Measurements from ENCODE around the gene FUT2. TPM values are rescaled to one million over a fixed set of nuclear protein-coding genes. Genes with fewer than 3 reads are reported as not detected.

Gene FUT2
- total RNA-seq, 1 donor from 2014 or later: 1.2 TPM

GRCh38 chr19:48719263-48720171, 23.7 kb downstream of the FUT2 start, which contains the start of gene MAMSTR:
MAMSTR (minus strand) TSS chr19:48719725; CDS start chr19:48719031, 694 bp downstream.
- no peaks in the 10 kb centered on the region for H3K9me3 ChIP-seq
- peak; percentile 55 for DNase-seq
- H3K36me3 ChIP-seq: peaks cover 16% of the 10 kb centered on the region
- TF ChIP-seq, protein P1, sequence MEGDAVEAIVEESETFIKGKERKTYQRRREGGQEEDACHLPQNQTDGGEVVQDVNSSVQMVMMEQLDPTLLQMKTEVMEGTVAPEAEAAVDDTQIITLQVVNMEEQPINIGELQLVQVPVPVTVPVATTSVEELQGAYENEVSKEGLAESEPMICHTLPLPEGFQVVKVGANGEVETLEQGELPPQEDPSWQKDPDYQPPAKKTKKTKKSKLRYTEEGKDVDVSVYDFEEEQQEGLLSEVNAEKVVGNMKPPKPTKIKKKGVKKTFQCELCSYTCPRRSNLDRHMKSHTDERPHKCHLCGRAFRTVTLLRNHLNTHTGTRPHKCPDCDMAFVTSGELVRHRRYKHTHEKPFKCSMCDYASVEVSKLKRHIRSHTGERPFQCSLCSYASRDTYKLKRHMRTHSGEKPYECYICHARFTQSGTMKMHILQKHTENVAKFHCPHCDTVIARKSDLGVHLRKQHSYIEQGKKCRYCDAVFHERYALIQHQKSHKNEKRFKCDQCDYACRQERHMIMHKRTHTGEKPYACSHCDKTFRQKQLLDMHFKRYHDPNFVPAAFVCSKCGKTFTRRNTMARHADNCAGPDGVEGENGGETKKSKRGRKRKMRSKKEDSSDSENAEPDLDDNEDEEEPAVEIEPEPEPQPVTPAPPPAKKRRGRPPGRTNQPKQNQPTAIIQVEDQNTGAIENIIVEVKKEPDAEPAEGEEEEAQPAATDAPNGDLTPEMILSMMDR (IDR thresholded peaks at IDR 0.05): no peak
- H3K4me1 ChIP-seq: peaks cover 66% of the 10 kb centered on the region
- peak within 1 kb of the TSS; percentile 61 for H3K4me3 ChIP-seq
- ATAC-seq: no peak
- intact Hi-C loops (cut with DNase I): no loop called here
- peak within 1 kb of the TSS; percentile 88 for H3K27ac ChIP-seq
- H3K27me3 ChIP-seq (ENCODE audit: low read depth): no peaks in the 10 kb centered on the region

GRCh38 chr19:48720251-48720612, 24.5 kb downstream of the FUT2 start:
- H3K27me3 ChIP-seq (ENCODE audit: low read depth): no peaks in the 10 kb centered on the region
- TF ChIP-seq, protein P1 (IDR thresholded peaks at IDR 0.05): no peak
- intact Hi-C loops (cut with DNase I): no loop called here
- no peak for DNase-seq
- ATAC-seq: no peak
- H3K36me3 ChIP-seq: peaks cover 16% of the 10 kb centered on the region
- H3K4me3 ChIP-seq: peak overlapping the region; percentile 61
- peaks cover 67% of the 10 kb centered on the region for H3K4me1 ChIP-seq
- H3K9me3 ChIP-seq: no peaks in the 10 kb centered on the region
- peak overlapping the region; percentile 88 for H3K27ac ChIP-seq

DNA sequence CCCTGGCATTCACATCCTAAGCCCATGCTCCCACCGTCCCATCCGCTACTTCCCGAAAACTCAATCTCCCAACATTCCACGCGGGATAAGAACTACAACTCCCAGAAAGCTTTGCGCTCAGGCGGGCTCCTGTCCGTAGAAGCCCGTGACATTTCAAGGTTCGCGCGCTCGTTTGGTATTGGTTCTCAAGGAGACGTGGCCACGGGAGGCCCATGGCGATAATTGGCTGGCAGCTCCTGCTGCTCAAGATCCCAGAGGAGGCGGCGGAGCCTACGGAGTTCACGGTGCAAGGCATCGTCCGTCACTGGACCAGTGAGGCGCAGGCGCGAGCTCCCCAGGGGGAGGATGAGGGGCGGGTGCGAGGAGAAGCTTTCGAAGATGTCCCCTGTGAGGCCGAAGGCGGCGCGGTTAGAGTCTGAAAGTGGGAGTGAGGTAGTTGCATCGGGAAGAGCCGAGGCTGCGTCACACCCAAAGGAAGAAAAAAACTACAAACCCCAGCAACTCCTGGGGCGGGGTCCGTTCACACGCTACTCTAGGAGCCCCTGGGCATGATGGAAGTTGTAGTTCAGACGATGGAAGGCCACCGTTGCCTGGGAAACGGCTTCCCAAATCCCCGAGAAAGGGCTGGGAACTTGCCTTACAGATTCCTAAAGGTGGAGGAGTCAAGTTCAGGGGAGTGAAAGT, 25.0 kb downstream of the FUT2 start:
- ATAC-seq: peak; percentile 94 to 95
- peaks cover 16% of the 10 kb centered on the region for H3K36me3 ChIP-seq
- no peaks in the 10 kb centered on the region for H3K27me3 ChIP-seq (ENCODE audit: low read depth)
- DNase-seq: peak; percentile 99
- H3K4me1 ChIP-seq: peaks cover 67% of the 10 kb centered on the region
- H3K9me3 ChIP-seq: no peaks in the 10 kb centered on the region
- intact Hi-C loops (cut with DNase I): no loop called here
- peak overlapping the region; percentile 61 for H3K4me3 ChIP-seq
- H3K27ac ChIP-seq: peak overlapping the region; percentile 88
- TF ChIP-seq, protein P1 (IDR thresholded peaks at IDR 0.05): no peak

DNA sequence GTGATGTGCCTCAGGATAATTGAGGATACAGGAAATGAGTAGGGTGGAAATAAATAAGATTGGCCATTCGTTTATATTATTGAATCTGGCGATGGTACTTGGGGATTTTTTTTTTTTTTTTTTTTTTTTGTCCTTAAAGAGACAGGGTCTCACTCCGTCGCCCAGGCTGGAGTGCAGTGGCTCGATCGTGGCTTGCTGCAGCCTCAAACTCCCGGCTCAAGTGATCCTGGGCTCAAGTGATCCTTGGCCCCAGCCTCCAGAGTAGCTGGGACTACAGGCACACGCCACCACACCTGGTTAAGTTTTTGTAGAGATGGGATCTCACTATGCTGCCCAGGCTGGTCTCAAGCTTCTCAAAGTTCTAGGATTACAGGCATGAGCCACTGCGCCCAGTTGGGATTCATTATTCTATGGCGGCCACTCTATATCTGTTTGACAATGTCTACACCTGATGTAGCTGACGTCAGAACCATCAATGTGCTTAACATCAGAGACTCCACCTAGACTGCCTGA, 26.5 kb downstream of the FUT2 start:
- Histone ChIP-seq H3K4me1 (peaks cover 66% of the 10 kb centered on the region), H3K27ac (peak overlapping the region; percentile 31), H3K9me3 (no peaks in the 10 kb centered on the region), H3K4me3 (no peak overlapping the region), H3K36me3 (peaks cover 16% of the 10 kb centered on the region), H3K27me3 (ENCODE audit: low read depth) (no peaks in the 10 kb centered on the region)
- intact Hi-C loops (cut with DNase I): no loop called here
- no peak for ATAC-seq
- no peak for DNase-seq
- TF ChIP-seq, protein P1 (IDR thresholded peaks at IDR 0.05): no peak

Data from lower lobe of right lung (tissue), 2 donors.